HepG2 (cell line): Measurements from ENCODE around the gene ZDHHC24.
A peak's percentile ranks its signal among the peaks of the same experiment; 100 is the strongest.

Source experiments
- FOXA1 ChIP-seq, 2 experiments: fragments of 450-650 bp in 1 of 2; sonication (generic) in 1 of 2; formaldehyde crosslinking in 1 of 2; IDR thresholded peaks; 2 replicates each; pipeline versions ENCODE4 v1.4.0 to v1.6.1; 2016 to 2020; ENCODE audit warnings: missing genetic modification reagents in 1 of 2
- FOXK2 ChIP-seq: fragments of 450-650 bp; IDR thresholded peaks from 2 replicates; pipeline ENCODE4 v1.6.1; 2016
- HNRNPH1 ChIP-seq: fragments of 200-400 bp; formaldehyde crosslinking; optimal IDR thresholded peaks from 2 replicates; pipeline ENCODE3; 2017; ENCODE audit warnings: mild to moderate bottlenecking, low read depth, low read length
- KMT2B ChIP-seq: IDR thresholded peaks from 2 replicates; pipeline ENCODE4 v1.6.1; 2016; ENCODE audit warnings: missing genetic modification reagents, missing compliant biosample characterization
- NR3C1 ChIP-seq: sonication (generic); formaldehyde crosslinking; IDR thresholded peaks from 2 replicates; pipeline ENCODE4 v1.4.0; 2020; ENCODE audit warnings: missing genetic modification reagents
- POLR2A ChIP-seq, 2 experiments: IDR thresholded peaks; 2 replicates each; pipeline ENCODE4 v1.6.1; 2011; ENCODE audit warnings: low read depth in 2 of 2, low read length in 2 of 2, mild to moderate bottlenecking in 1 of 2, moderate library complexity in 1 of 2; ENCODE audit not compliant: insufficient read depth in 1 of 2
- TF ChIP-seq, protein P1 (sequence below): sonication (generic); formaldehyde crosslinking; conservative IDR thresholded peaks from 2 replicates; pipeline ENCODE4 v1.4.0; 2020; ENCODE audit warnings: missing genetic modification reagents
- TF ChIP-seq, protein P2 (sequence below): sonication (generic); formaldehyde crosslinking; IDR thresholded peaks from 2 replicates; pipeline ENCODE4 v1.4.0; 2020; ENCODE audit warnings: missing genetic modification reagents, mild to moderate bottlenecking, borderline replicate concordance
- TF ChIP-seq, protein P3 (sequence below): sonication (generic); formaldehyde crosslinking; IDR thresholded peaks from 2 replicates; pipeline ENCODE4 v1.5.0; 2020; ENCODE audit warnings: mild to moderate bottlenecking, missing genetic modification reagents, moderate library complexity
- TF ChIP-seq, protein P4 (sequence below): IDR thresholded peaks from 2 replicates; pipeline ENCODE4 v1.6.1; 2016; ENCODE audit warnings: low read depth, missing genetic modification reagents, missing compliant biosample characterization

DNA sequence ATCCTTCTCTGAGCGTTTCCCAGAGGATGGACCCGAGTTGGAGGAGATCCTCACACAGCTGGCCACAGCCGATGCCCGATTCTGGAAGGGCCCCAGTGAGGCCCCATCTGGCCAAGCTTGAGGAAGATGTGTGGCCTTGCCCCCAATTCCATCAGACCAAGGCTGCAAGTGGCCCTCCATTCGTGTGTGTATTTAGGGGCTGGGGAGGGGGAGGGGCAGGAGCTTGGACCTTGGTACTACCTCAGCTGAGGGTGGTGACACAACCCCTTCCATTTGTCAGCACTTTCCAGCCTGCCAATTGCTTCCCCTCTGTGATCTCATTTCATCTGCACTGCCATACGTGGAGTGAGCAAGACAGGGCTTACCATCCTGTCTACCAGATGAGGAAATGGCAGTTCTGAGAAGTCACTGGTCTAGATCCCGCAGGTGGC is 36.7 kb downstream of the ZDHHC24 start:
- TF ChIP-seq NR3C1 (CRISPR knock-in tag) (no peak), HNRNPH1 (no peak), KMT2B (no peak), POLR2A (IDR thresholded peaks at IDR 0.05; ENCODE audit: insufficient read depth in 1 of 2, low read depth in 2 of 2, low read length in 2 of 2) (0 out of 4 replicates have a peak, but pooled peaks of 1 of the 2 experiments have one; percentile 24), FOXA1 (IDR thresholded peaks at IDR 0.05) (no peak), FOXA1 (CRISPR knock-in tag; IDR thresholded peaks at IDR 0.05) (no peak; the same call in 1 of the 2 replicates), FOXK2 (no peak)
- TF ChIP-seq, protein P1, sequence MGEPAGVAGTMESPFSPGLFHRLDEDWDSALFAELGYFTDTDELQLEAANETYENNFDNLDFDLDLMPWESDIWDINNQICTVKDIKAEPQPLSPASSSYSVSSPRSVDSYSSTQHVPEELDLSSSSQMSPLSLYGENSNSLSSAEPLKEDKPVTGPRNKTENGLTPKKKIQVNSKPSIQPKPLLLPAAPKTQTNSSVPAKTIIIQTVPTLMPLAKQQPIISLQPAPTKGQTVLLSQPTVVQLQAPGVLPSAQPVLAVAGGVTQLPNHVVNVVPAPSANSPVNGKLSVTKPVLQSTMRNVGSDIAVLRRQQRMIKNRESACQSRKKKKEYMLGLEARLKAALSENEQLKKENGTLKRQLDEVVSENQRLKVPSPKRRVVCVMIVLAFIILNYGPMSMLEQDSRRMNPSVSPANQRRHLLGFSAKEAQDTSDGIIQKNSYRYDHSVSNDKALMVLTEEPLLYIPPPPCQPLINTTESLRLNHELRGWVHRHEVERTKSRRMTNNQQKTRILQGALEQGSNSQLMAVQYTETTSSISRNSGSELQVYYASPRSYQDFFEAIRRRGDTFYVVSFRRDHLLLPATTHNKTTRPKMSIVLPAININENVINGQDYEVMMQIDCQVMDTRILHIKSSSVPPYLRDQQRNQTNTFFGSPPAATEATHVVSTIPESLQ (CRISPR knock-in tag): no peak
- TF ChIP-seq, protein P2, sequence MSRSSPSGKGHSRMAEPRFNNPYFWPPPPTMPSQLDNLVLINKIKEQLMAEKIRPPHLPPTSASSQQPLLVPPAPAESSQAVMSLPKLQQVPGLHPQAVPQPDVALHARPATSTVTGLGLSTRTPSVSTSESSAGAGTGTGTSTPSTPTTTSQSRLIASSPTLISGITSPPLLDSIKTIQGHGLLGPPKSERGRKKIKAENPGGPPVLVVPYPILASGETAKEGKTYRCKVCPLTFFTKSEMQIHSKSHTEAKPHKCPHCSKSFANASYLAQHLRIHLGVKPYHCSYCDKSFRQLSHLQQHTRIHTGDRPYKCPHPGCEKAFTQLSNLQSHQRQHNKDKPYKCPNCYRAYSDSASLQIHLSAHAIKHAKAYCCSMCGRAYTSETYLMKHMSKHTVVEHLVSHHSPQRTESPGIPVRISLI: no peak
- TF ChIP-seq, protein P3, sequence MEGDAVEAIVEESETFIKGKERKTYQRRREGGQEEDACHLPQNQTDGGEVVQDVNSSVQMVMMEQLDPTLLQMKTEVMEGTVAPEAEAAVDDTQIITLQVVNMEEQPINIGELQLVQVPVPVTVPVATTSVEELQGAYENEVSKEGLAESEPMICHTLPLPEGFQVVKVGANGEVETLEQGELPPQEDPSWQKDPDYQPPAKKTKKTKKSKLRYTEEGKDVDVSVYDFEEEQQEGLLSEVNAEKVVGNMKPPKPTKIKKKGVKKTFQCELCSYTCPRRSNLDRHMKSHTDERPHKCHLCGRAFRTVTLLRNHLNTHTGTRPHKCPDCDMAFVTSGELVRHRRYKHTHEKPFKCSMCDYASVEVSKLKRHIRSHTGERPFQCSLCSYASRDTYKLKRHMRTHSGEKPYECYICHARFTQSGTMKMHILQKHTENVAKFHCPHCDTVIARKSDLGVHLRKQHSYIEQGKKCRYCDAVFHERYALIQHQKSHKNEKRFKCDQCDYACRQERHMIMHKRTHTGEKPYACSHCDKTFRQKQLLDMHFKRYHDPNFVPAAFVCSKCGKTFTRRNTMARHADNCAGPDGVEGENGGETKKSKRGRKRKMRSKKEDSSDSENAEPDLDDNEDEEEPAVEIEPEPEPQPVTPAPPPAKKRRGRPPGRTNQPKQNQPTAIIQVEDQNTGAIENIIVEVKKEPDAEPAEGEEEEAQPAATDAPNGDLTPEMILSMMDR: no peak; the same call in 1 of the 2 replicates
- TF ChIP-seq, protein P4, sequence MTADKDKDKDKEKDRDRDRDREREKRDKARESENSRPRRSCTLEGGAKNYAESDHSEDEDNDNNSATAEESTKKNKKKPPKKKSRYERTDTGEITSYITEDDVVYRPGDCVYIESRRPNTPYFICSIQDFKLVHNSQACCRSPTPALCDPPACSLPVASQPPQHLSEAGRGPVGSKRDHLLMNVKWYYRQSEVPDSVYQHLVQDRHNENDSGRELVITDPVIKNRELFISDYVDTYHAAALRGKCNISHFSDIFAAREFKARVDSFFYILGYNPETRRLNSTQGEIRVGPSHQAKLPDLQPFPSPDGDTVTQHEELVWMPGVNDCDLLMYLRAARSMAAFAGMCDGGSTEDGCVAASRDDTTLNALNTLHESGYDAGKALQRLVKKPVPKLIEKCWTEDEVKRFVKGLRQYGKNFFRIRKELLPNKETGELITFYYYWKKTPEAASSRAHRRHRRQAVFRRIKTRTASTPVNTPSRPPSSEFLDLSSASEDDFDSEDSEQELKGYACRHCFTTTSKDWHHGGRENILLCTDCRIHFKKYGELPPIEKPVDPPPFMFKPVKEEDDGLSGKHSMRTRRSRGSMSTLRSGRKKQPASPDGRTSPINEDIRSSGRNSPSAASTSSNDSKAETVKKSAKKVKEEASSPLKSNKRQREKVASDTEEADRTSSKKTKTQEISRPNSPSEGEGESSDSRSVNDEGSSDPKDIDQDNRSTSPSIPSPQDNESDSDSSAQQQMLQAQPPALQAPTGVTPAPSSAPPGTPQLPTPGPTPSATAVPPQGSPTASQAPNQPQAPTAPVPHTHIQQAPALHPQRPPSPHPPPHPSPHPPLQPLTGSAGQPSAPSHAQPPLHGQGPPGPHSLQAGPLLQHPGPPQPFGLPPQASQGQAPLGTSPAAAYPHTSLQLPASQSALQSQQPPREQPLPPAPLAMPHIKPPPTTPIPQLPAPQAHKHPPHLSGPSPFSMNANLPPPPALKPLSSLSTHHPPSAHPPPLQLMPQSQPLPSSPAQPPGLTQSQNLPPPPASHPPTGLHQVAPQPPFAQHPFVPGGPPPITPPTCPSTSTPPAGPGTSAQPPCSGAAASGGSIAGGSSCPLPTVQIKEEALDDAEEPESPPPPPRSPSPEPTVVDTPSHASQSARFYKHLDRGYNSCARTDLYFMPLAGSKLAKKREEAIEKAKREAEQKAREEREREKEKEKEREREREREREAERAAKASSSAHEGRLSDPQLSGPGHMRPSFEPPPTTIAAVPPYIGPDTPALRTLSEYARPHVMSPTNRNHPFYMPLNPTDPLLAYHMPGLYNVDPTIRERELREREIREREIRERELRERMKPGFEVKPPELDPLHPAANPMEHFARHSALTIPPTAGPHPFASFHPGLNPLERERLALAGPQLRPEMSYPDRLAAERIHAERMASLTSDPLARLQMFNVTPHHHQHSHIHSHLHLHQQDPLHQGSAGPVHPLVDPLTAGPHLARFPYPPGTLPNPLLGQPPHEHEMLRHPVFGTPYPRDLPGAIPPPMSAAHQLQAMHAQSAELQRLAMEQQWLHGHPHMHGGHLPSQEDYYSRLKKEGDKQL (CRISPR knock-in tag): no peak
